HEK293 (cell line): ENCODE measurements around the gene TRPM2.

Source experiments
- HOXA7 ChIP-seq: sonication (generic); formaldehyde crosslinking; IDR thresholded peaks from 2 replicates; pipeline ENCODE4 v1.8.1; 2022; ENCODE audit warnings: missing genetic modification reagents, borderline replicate concordance
- SCRT2 ChIP-seq: fragments of 450-650 bp; formaldehyde crosslinking; IDR thresholded peaks from 2 replicates; pipeline ENCODE4 v1.5.1; 2016; ENCODE audit warnings: missing biosample characterization, missing genetic modification characterization
- SETDB1 ChIP-seq: IDR thresholded peaks from one replicate; pipeline ENCODE4 v1.6.1; 2017; ENCODE audit warnings: mild to moderate bottlenecking, low read length, moderate library complexity, mixed read lengths; ENCODE audit not compliant: insufficient read length
- SP2 ChIP-seq: fragments of 450-650 bp; formaldehyde crosslinking; IDR thresholded peaks from 2 replicates; pipeline ENCODE4 v1.5.1; 2016; ENCODE audit warnings: missing biosample characterization, missing genetic modification characterization
- YY1 ChIP-seq: fragments of 450-650 bp; formaldehyde crosslinking; IDR thresholded peaks from 2 replicates; pipeline ENCODE4 v1.5.1; 2018; ENCODE audit warnings: missing biosample characterization, missing genetic modification characterization
- ZBTB17 ChIP-seq: fragments of 450-650 bp; formaldehyde crosslinking; IDR thresholded peaks from 2 replicates; pipeline ENCODE4 v1.5.1; 2016; ENCODE audit warnings: missing biosample characterization, missing genetic modification characterization
- ZNF10 ChIP-seq: fragments of 450-650 bp; formaldehyde crosslinking; IDR thresholded peaks from 2 replicates; pipeline ENCODE4 v1.5.1; 2017; ENCODE audit warnings: missing biosample characterization, missing genetic modification characterization
- ZNF324 ChIP-seq: fragments of 450-650 bp; formaldehyde crosslinking; IDR thresholded peaks from 2 replicates; pipeline ENCODE4 v1.5.1; 2016; ENCODE audit warnings: missing biosample characterization, missing genetic modification characterization
- ZNF830 ChIP-seq: fragments of 450-650 bp; IDR thresholded peaks from 2 replicates; pipeline ENCODE4 v1.5.0; 2018; ENCODE audit warnings: missing biosample characterization, missing genetic modification characterization, low read depth, mild to moderate bottlenecking, moderate library complexity
- TF ChIP-seq, protein P1 (sequence below): fragments of 450-650 bp; formaldehyde crosslinking; IDR thresholded peaks from 2 replicates; pipeline ENCODE4 v1.5.1; 2016; ENCODE audit warnings: missing biosample characterization, missing genetic modification characterization
- TF ChIP-seq, protein P2 (sequence below): fragments of 450-650 bp; formaldehyde crosslinking; IDR thresholded peaks from 2 replicates; pipeline ENCODE4 v1.5.1; 2016; ENCODE audit warnings: missing biosample characterization, missing genetic modification characterization
- TF ChIP-seq, protein P3 (sequence below): fragments of 450-650 bp; formaldehyde crosslinking; IDR thresholded peaks from 2 replicates; pipeline ENCODE4 v1.5.1; 2016; ENCODE audit warnings: missing biosample characterization, missing genetic modification characterization
- TF ChIP-seq, protein P4 (sequence below): fragments of 450-650 bp; formaldehyde crosslinking; IDR thresholded peaks from 2 replicates; pipeline ENCODE4 v1.5.1; 2016; ENCODE audit warnings: missing biosample characterization, missing genetic modification characterization

DNA sequence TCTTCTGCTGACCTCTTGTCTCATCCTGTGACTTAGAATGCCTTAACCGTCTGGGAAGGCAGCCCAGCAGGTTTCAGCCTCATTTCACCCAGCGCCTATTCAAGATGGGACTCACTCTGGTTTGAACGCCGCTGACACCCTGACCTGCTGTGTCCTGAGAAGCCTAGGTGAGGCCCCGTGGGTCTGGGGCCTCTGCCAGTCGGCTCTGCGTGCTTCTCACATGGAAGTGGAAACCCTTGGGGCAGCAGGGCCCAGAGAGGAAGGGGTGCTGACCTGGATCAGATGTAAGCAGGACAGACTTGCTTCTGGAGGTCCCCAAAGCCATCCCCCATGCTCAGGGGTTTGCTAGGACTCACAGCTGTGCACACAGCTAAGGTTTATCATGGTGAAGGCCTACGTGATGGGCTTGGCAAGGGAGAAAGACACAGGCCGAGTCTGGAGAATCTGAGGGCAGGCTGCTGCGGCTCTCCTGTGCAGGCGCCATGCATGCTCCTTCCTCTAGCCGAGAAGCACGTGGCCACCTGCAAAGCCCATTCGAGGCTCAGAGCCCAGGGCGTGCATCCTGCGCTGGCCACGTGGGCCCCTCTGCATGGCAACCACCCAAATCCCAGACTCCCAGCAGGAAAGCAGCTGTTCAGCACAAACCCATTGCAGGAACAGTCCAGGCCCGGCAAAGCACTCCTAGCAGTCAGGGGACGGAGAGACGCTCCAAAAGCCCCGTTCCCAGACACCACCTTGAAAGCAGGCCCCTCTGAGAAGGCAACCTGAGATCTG is 3.8 kb downstream of the TRPM2 start:
- TF ChIP-seq, protein P1, sequence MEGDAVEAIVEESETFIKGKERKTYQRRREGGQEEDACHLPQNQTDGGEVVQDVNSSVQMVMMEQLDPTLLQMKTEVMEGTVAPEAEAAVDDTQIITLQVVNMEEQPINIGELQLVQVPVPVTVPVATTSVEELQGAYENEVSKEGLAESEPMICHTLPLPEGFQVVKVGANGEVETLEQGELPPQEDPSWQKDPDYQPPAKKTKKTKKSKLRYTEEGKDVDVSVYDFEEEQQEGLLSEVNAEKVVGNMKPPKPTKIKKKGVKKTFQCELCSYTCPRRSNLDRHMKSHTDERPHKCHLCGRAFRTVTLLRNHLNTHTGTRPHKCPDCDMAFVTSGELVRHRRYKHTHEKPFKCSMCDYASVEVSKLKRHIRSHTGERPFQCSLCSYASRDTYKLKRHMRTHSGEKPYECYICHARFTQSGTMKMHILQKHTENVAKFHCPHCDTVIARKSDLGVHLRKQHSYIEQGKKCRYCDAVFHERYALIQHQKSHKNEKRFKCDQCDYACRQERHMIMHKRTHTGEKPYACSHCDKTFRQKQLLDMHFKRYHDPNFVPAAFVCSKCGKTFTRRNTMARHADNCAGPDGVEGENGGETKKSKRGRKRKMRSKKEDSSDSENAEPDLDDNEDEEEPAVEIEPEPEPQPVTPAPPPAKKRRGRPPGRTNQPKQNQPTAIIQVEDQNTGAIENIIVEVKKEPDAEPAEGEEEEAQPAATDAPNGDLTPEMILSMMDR (tag by site-specific recombination), result no peak
- TF ChIP-seq, protein P2, sequence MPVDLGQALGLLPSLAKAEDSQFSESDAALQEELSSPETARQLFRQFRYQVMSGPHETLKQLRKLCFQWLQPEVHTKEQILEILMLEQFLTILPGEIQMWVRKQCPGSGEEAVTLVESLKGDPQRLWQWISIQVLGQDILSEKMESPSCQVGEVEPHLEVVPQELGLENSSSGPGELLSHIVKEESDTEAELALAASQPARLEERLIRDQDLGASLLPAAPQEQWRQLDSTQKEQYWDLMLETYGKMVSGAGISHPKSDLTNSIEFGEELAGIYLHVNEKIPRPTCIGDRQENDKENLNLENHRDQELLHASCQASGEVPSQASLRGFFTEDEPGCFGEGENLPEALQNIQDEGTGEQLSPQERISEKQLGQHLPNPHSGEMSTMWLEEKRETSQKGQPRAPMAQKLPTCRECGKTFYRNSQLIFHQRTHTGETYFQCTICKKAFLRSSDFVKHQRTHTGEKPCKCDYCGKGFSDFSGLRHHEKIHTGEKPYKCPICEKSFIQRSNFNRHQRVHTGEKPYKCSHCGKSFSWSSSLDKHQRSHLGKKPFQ, result no peak
- TF ChIP-seq ZNF830, result no peak
- no peak for TF ChIP-seq HOXA7 (CRISPR knock-in tag)
- TF ChIP-seq SETDB1, result no peak
- no peak for TF ChIP-seq ZNF324 (tag by site-specific recombination)
- TF ChIP-seq YY1 (tag by site-specific recombination), result no peak
- TF ChIP-seq SCRT2 (tag by site-specific recombination), result no peak
- TF ChIP-seq, protein P3, sequence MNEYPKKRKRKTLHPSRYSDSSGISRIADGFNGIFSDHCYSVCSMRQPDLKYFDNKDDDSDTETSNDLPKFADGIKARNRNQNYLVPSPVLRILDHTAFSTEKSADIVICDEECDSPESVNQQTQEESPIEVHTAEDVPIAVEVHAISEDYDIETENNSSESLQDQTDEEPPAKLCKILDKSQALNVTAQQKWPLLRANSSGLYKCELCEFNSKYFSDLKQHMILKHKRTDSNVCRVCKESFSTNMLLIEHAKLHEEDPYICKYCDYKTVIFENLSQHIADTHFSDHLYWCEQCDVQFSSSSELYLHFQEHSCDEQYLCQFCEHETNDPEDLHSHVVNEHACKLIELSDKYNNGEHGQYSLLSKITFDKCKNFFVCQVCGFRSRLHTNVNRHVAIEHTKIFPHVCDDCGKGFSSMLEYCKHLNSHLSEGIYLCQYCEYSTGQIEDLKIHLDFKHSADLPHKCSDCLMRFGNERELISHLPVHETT (tag by site-specific recombination), result no peak
- no peak for TF ChIP-seq ZBTB17
- TF ChIP-seq, protein P4, sequence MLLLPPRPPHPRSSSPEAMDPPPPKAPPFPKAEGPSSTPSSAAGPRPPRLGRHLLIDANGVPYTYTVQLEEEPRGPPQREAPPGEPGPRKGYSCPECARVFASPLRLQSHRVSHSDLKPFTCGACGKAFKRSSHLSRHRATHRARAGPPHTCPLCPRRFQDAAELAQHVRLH (tag by site-specific recombination), result no peak
- TF ChIP-seq SP2 (tag by site-specific recombination), result no peak
- no peak for TF ChIP-seq ZNF10 (tag by site-specific recombination)
